Activated CD4-positive, CD25-positive, alpha-beta regulatory T cell treated with anti-CD3 and anti-CD28 coated beads, Interleukin-2, amount 50 U/mL, for 72 hours (primary cell): ENCODE results near the gene SYNPO2L.
"Not testable (repeated sequence)": the region's sequence is repeated elsewhere in the genome, so short reads cannot be mapped to it uniquely, and the experiment has no call there.

Experiments
- DNase-seq: peaks from one replicate; pipeline ENCODE4 v3.0.0; 2021

Gene SYNPO2L, protein sequence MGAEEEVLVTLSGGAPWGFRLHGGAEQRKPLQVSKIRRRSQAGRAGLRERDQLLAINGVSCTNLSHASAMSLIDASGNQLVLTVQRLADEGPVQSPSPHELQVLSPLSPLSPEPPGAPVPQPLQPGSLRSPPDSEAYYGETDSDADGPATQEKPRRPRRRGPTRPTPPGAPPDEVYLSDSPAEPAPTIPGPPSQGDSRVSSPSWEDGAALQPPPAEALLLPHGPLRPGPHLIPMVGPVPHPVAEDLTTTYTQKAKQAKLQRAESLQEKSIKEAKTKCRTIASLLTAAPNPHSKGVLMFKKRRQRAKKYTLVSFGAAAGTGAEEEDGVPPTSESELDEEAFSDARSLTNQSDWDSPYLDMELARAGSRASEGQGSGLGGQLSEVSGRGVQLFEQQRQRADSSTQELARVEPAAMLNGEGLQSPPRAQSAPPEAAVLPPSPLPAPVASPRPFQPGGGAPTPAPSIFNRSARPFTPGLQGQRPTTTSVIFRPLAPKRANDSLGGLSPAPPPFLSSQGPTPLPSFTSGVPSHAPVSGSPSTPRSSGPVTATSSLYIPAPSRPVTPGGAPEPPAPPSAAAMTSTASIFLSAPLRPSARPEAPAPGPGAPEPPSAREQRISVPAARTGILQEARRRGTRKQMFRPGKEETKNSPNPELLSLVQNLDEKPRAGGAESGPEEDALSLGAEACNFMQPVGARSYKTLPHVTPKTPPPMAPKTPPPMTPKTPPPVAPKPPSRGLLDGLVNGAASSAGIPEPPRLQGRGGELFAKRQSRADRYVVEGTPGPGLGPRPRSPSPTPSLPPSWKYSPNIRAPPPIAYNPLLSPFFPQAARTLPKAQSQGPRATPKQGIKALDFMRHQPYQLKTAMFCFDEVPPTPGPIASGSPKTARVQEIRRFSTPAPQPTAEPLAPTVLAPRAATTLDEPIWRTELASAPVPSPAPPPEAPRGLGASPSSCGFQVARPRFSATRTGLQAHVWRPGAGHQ

DNA sequence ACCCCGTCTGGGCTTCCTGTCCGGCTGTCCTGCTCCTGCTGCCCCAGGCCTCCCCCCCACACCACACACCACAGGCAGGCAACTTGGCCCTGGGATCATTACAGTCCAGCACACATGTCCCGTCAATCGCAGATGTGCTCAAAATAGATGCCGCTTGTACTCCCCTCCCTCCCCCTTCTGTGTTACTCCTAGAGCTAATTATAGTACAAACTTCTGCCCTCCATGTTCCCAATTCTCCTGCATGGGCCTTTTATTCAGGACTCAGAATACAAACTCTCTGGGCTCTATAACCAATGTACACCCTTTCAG, at the start of gene SYNPO2L:
Gene SYNPO2L, minus strand, starts transcription at position 40 of the 309 bp plus-strand sequence. CDS start 107 bp downstream, outside the sequence.
- DNase-seq, result no peak

DNA sequence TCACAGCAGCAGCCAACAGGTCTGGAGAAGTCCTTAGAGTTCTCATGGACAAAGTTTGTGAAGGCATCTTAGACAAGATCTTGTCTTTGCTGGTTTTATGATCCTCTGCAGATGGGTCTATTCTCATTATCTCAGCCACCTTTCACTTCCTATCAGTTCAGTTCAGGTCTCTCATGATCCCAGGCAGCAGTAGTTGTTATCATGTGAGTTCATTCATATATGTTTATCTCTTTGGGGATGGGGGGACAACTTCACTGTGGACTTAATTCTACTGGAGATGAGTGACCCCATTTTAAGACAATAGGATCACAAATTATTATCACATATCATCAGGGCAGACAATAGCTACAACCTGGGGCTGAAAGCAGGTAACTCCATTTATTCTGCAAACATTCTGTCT, 48.1 kb upstream of the SYNPO2L start:
- not testable (repeated sequence) for DNase-seq

DNA sequence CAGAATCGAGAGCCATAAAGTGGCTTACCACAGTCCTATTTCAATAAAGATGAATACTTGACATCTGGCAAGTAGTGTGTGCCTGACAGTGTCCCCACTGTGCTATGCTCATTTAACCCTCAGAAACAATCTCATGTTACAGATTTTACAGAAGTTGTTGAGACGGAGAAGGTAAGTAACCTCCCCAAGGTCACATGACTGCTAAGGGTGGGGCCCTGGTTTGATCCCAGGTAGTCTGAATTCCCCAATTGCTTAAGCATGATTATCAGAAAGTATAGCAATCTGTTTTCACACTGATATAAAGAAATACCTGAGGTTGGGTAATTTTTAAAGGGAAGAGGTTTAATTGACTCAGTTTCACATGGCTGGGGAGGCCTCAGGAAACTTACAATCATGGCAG, 43.0 kb upstream of the SYNPO2L start:
- not testable (repeated sequence) for DNase-seq

DNA sequence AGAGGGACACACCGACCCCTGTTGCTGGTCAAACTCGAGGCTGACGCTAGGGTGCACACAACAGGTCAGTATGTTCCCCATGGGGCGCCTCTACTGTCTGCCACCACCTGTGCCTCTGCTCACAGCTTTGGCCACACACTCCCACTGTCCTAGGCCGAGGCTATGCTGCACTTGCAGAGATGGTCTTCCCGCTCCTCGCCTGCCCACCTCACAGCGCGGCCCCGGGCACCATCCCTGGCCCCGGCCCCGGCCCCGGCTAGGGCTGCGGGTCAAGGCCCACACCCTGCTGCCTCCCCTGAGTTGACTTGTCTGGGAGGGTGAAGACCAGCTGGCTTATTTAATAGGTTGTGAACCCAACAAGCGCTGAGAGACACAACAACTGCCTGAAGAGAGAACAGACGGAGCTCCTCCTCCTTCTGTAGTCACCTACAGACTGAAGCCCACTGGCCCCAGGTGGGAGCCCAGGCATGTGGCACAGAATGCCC, 41.9 kb upstream of the SYNPO2L start, which contains the start of gene AGAP5:
Gene AGAP5, minus strand, starts transcription at position 435 of the 485 bp plus-strand sequence. Its CDS starts 354 bp downstream, at position 81.
- DNase-seq, result not testable (repeated sequence)

DNA sequence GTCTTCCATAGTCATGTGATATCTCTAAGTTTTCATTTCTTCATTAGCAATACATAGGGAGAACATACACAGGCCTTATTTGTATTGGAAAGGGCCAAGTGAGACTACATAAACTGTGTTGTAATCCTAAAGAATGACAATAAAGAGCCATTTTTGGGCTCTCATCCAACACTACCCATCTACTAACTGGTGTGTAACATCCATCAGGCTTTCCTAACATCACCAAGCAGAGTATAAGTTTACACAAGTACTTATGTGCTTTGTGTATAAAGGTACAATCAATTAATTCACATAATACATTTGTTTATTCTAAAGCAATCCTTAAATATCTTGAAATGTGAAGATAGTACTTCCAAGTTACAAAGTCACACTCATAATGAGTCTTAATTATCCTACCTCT, 39.5 kb upstream of the SYNPO2L start:
- not testable (repeated sequence) for DNase-seq

DNA sequence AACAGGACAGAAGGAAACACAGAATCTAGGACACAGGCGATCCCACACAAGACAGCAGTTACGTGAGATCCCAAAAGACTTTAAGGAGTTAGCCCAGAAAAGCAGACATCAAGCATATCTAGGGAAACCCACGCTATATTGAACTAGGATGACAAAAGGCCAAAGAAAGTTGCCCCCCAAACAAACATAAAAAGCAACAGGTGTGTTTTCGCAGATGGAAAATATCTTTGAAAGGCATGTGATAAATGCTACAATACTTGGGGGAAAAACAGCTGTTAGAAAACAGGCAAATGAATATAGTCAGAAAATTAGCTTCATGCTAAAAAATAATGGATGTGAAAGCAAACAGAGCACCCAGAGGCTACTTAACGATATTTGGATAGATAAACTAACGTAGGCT, 34.9 kb upstream of the SYNPO2L start:
- DNase-seq, result not testable (repeated sequence)

DNA sequence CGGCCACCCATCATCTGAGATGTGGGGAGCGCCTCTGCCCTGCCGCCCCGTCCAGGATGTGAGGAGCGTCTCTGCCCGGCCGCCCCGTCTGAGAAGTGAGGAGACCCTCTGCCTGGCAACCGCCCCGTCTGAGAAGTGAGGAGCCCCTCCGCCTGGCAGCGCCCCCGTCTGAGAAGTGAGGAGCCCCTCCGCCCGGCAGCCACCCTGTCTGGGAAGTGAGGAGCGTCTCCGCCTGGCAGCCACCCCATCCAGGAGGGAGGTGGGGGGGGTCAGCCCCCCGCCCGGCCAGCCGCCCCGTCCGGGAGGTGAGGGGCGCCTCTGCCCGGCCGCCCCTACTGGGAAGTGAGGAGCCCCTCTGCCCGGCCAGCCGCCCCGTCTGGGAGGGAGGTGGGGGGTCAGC, 33.8 kb upstream of the SYNPO2L start:
- DNase-seq, result not testable (repeated sequence)

DNA sequence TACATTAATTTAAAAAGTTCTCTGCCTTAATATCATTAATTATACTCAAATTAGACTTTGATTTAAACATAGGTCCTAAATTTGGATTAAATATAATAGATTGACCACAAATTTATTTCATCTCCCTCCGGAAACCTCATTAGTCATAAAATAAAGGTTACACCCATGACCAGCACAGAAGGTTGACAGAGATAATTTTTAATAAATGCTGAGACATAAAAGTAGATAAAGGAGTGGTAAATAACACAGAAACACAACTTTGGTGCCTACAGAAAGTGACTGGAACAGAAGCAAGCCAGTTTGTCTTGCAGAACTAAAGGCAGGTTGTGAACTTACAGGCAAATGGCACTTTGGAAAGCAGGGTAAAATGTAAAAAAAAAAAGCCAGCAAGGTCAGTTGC, 31.8 kb upstream of the SYNPO2L start:
- not testable (repeated sequence) for DNase-seq

DNA sequence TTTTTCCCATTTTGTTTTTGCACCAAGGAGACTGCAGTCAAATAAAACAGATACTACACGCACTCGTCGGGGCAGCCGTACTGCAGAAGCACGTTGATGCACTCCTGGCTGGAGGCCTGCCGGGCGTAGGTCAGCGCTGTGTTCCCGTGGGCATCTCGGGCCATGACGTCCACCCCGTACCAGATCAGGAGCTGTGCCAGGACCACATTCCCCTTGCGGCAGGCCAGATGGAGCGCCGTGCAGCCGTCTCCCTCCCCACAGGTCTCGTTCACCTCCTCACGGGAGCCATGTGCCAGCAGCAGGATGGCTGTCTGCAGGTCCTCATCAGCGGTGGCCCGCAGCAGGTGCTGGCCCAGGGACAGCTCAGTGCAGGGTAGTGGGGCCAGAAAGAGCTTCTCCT, 18.7 kb upstream of the SYNPO2L start:
- not testable (repeated sequence) for DNase-seq

DNA sequence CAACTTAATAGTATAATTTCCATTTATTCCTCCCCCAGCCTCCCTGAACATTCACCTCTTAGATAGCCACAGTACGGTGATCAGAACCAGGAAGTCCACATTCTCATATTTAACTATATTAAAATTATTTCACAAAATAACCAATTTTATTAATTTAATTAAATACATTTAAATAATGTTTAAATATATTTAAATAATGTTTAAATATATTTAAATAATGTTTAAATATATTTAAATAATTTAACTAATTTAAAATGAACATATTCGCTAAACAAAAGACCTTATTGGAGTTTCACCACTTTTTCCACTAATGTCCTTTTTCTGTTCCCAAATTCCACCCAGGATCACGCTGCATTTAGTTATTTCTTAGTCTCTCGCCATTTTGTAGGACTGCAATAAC, 12.5 kb upstream of the SYNPO2L start:
- not testable (repeated sequence) for DNase-seq

DNA sequence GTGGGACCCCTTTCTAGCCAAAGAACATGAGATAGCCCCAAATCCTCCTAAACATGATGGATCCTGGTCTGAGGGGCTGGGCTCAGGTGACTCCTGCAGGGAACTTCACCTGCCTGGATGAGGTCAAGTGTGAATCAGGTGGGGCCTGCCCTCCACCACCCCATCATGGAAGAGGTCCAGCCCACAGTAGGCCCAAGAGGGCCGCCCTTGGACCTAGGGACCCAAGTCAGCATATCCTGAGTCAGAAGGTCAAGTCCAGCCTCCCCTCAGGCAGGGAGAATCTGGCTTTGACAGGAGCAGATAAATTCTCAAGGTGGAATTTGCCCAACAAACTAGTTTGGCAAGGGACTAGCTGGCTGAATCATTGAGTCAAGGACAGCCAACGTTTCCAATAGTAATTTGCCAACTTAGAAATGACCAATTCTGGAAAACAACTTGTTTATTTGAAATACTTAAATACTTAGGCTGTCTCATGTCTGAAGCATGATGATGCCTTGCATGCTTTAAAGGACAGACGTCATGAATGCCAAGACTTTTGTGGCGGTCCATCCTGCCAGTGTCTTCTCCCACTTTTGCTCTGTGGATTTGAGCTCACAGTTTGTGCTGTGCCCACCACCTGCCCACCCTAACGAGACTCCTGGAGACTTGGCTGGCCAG, 10.5 kb upstream of the SYNPO2L start:
- not testable (repeated sequence) for DNase-seq

DNA sequence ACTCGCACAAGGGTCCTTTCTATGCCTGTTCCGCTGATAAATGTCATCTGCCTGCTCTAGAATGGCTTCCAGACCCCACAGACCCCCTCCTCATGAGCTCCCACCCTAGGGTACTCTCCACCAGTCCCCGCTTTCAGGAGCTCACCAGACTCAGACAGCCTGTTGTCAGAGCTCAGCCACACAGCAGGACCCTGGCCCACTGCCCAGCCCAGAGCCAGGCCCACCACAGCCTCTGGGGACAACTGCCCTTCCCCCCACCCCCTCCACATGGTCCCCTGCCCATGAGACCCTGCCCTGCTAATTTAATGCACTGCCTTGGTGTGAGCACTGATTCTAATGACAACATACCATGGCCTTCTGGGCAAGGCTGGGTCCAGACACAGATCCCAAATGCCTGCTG, 9.8 kb upstream of the SYNPO2L start:
- not testable (repeated sequence) for DNase-seq

DNA sequence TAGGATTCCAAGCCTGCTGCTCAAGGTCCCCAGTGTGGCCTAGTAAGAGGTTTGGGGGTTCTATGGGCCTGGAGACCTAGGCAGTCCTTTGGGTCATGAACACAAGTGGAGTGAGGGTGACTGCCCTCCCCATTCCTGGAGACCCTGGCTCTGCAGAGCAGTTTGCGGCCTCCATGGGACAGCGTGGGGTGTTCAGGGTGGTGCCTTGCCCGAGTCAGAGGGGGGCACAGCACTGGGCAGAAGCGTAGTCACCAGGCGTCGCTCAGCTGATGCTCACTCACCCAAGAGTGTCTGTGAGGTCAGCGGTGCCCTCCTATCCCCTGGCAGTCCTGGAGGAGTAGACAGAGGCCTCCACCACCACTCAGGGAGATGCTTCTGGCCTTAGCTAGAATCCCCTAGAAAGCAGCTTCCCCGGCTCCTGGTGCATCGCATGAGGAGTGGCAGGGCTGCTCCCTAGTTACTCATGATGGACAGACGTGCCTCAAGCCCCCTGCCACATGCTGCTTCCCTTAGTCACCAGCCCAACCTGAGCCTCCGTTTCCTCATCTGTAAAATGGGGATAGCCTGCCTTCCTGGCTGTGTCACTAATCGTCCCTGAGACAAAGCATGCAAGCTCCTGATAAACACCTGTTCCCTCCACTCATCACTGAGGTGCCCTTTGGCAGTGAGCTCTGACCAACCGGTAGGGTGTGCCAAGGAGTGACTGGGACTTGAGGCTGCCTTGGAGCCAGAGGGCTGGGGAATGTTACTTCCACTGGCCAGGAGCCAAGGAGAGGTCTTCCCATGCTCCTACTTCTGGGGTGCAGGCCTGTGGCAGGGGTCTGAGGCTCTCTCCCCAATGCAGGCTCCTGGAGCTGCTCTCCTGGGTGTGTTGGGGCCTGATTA, 8.6 kb upstream of the SYNPO2L start:
- not testable (repeated sequence) for DNase-seq

DNA sequence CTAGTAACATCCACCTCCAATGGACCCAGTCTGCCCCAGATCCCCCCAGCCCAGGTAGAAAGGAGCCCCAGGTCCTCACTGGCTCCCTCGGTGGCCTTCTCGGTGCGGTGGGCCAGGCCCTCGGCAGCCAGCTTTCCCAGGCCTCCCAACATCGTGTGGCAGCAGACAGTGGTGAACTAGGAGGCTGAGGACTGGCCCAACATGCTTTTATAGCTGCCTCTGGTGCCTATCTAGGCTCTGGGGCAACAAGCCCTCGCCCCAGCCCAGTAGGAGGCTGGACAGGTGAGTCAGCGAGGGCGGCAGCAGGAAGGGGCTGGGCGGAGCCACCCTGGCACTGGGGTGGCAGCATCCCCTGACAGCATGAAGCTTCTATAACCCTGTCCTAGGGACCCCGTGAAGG, 7.8 kb upstream of the SYNPO2L start:
- DNase-seq, result not testable (repeated sequence)

DNA sequence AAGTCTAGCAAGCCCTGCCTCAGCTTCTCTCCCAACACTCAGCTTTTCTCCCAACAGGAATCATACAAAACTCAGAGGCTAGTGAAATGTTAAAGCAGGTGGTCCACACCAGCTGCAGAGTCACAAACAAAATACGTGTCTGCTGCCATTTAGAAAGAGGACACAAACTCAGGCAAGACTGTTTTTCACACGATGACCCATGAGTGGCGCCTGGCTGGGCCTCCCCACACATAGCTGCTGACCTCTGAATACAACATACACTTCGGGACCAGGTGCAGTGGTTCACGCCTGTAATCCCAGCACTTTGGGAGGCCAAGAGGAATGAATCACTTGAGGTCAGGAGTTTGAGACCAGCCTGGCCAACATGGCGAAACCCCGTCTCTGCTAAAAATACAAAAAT, 6.9 kb upstream of the SYNPO2L start:
- DNase-seq, result not testable (repeated sequence)

DNA sequence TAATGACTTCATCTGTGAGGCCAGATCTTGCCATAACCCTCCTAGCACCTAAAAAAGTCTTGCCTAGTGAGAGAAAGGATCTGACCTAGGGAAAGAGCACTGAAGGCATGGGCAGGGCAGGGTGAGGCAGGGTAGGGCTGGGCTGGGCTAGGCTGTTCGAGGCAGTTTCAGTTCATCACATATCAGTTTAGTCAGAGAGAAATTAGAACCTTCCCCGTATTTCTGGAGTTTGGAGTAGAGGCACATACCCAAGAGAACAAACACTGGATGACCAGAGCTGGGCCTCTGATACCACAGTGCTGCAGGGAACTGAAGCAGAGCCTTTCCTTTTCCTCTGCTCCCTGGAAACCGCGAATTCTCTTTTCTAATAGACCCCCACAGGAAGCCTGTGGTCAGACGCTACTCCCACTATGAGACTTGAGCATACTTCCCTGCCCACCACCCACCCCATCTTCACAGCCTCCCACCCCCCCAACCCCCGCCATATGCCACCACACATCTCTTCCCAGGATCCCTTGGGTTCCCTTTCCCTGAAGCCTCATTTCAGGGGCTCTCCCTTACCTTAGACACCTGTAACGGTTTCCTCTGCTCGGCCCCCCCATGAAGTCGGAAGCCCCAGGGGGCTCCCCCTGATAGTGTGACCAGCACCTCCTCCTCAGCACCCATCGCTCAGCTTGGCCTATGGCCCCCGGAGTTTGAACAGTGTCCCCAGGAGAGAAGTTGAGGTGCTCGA, 406 bp downstream of the SYNPO2L start:
- no peak for DNase-seq

DNA sequence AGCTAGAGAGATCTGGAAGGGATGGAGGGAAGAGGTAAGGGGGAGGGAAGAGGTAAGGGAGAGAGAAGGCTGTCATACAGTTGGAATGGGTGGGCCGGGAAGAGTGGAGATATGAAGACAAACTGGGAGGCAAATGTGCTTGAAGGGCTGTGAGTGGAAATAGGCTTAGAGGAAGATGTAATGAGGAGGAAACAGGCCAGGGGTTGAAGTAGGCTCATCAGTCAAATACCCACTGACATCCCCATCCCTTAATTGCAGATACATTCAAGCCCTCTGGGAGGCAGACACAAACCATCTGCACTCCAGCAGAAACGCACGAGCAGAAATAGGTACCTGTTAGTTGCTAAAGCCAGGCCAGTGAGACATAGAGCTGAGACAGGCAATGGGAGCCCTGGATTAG, 2.1 kb downstream of the SYNPO2L start:
- no peak for DNase-seq

DNA sequence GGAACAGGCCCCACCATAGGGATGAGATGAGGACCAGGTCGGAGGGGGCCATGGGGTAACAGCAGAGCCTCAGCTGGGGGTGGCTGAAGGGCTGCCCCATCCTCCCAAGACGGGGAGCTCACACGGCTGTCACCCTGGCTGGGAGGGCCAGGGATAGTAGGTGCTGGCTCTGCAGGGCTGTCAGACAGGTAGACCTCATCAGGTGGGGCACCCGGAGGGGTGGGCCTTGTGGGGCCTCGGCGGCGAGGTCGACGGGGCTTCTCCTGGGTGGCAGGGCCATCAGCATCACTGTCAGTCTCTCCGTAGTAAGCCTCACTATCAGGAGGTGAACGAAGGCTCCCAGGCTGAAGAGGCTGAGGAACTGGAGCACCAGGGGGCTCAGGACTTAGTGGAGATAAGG, 2.6 kb downstream of the SYNPO2L start:
- no peak for DNase-seq

DNA sequence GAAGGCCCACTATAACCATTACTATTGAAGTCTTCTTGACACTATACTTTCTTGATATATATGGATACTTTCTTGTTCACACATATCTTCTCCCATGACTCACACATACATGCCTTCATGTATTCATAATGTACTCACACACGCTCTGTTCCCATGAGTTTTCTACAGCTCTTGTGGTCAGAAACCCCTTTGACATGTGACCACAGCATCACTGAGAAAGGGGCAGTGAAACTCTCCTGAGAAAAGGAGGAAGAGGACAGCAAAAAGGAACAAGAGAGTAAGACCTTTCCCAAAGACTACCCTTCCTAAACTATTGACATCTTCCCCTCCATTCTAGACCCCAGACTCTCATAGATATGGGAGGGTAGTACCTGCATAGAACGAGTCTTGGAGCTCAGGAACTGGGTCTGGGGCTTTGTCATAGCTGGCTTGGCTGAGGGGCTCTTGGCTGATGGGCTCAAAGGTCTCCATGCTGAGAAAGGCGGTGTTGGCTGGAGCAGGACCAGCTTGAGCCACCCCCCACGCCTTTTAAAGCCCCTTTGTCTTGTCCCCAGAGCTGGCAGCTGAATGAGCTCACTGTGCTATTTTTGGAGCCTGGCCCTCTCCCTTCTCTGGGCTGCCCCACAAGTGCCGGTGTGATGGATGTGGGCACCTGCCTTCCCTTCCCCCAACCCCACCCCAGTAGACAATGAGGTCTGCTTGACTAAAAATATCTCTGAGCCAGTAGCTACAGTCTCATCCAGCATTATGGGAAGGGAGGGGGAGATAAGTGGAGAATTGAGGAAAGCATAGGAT, 5.1 kb downstream of the SYNPO2L start:
- DNase-seq, result no peak

DNA sequence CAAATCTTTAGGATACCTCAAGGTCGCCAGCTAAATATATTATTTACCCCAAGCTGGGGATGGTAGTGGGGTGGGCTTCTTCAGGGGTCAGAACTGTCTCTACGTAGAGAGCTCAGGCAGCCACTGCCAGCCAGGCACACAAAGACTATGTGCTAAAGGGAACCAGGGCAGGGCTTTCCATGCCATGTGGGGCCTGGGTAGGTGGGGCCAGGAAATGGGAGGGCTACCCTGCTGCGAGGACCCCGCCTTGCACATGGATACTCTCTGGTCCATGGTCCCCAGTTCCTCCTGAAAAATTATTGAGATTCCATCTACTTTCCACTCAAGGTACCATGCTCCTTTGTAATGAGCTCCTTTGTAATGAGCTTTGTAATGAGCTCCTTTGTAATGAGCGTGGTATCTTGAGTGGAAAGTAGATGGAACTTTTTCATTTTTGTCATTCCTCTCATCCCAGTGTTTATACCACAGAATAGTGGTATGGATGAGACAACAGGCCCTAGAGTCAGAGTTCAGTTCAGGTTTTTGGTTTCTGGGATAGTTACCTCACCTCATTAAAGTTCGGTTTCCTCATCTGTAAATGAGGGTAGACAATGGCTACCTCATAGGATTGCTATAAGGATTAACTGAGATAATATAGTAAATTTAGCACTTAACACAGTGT, 5.8 kb downstream of the SYNPO2L start:
- no peak for DNase-seq
